ENCODE results near the gene RBMS1. TPM values are rescaled to one million over a fixed set of nuclear protein-coding genes. Genes with fewer than 3 reads are reported as not detected.

Gene RBMS1
- total RNA-seq, 3 donors from 2014 or later (not counting 1 experiment from before 2014, with no cell fraction given), result 111 to 167 (median 132) TPM

DNA sequence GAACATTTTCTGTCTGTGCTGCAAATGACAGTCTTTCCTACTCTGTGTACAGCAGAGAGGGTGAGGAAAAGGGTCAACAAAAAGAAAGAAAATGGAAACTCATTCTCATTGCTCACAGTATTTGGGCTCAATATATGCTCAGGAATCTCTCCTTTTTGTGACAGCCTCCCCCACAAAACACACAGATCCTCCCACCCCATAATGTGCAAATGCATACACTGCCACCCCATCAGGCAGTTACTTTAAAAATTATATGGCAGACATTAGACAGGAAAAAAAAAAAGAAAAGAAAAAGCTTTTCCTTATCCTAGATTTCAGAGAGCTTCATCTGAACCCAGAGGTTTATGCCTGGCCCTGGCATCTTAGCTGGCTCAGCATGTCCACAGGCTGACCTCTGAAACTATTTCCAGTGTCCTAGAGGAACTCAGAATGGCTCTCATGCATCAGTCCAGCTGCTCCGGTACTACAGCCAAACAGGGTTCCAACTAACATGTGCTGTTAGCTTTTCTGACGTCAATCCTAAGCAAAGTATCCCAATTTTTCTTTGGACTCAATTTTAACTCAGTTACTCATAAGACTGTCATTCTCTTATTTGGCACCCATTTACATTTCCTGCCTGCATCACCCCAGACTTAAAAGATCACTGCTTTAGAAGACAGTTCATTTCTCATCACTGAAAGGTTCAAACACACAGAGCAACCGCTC lies 105.9 kb downstream of the RBMS1 start:
- Mint-ChIP-seq H3K27me3 (ENCODE audit: low read depth in 2 of 2) (no peaks in the 10 kb centered on the region), H3K4me1 (peaks cover 90 to 92% of the 10 kb centered on the region in 2 donors), H3K27ac (peak overlapping the region; percentile 86 to 87), H3K4me3 (peak overlapping the region; percentile 89), H3K36me3 (no peaks in the 10 kb centered on the region), H3K9me3 (no peaks in the 10 kb centered on the region)
- H3K9me3 ChIP-seq (ENCODE audit: control insufficient read depth, insufficient read depth, low read length), result no peaks in the 10 kb centered on the region
- H3K36me3 ChIP-seq (ENCODE audit: control insufficient read depth, insufficient read depth, low read length), result peaks cover 1% of the 10 kb centered on the region
- intact Hi-C loops (cut with micrococcal nuclease), result loop anchor here (2.0 kb wide), 1 partner anchor 15 kb away; no protein-coding TSS in a partner anchor
- no peak for DNase-seq
- ATAC-seq, result no peak
- TF ChIP-seq, protein P1, sequence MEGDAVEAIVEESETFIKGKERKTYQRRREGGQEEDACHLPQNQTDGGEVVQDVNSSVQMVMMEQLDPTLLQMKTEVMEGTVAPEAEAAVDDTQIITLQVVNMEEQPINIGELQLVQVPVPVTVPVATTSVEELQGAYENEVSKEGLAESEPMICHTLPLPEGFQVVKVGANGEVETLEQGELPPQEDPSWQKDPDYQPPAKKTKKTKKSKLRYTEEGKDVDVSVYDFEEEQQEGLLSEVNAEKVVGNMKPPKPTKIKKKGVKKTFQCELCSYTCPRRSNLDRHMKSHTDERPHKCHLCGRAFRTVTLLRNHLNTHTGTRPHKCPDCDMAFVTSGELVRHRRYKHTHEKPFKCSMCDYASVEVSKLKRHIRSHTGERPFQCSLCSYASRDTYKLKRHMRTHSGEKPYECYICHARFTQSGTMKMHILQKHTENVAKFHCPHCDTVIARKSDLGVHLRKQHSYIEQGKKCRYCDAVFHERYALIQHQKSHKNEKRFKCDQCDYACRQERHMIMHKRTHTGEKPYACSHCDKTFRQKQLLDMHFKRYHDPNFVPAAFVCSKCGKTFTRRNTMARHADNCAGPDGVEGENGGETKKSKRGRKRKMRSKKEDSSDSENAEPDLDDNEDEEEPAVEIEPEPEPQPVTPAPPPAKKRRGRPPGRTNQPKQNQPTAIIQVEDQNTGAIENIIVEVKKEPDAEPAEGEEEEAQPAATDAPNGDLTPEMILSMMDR (IDR thresholded peaks at IDR 0.05), result no peak
- H3K4me3 ChIP-seq (ENCODE audit: low read length), result no peak overlapping the region
- peak overlapping the region; percentile 20 for H3K27ac ChIP-seq (ENCODE audit: low read length)
- no peaks in the 10 kb centered on the region for H3K27me3 ChIP-seq (ENCODE audit: control insufficient read depth, insufficient read depth, low read length)
- H3K4me1 ChIP-seq (ENCODE audit: control insufficient read depth, insufficient read depth, low read length), result peaks cover 65% of the 10 kb centered on the region
- 84% methylated on average over 3 of the region's 3 CpGs for WGBS (ENCODE audit: insufficient coverage)

GRCh38 chr2:160384791-160385190 lies 108.8 kb downstream of the RBMS1 start:
- Mint-ChIP-seq H3K27ac (peak overlapping the region; percentile 86 to 87), H3K4me1 (peaks cover 91 to 93% of the 10 kb centered on the region in 2 donors), H3K36me3 (no peaks in the 10 kb centered on the region), H3K4me3 (peak overlapping the region; percentile 63), H3K9me3 (no peaks in the 10 kb centered on the region), H3K27me3 (ENCODE audit: low read depth in 2 of 2) (no peaks in the 10 kb centered on the region)
- TF ChIP-seq, protein P1 (IDR thresholded peaks at IDR 0.05), result no peak
- DNase-seq (no peak), ATAC-seq (peak; percentile 48 to 72 (median 66))
- Histone ChIP-seq H3K27ac (ENCODE audit: low read length) (peak overlapping the region; percentile 31), H3K4me1 (ENCODE audit: control insufficient read depth, insufficient read depth, low read length) (peaks cover 55% of the 10 kb centered on the region), H3K9me3 (ENCODE audit: control insufficient read depth, insufficient read depth, low read length) (no peaks in the 10 kb centered on the region), H3K27me3 (ENCODE audit: control insufficient read depth, insufficient read depth, low read length) (no peaks in the 10 kb centered on the region), H3K36me3 (ENCODE audit: control insufficient read depth, insufficient read depth, low read length) (peaks cover 1% of the 10 kb centered on the region), H3K4me3 (ENCODE audit: low read length) (no peak overlapping the region)
- WGBS (ENCODE audit: insufficient coverage), result 33% methylated on average over 1 of the region's 1 CpG
- intact Hi-C loops (cut with micrococcal nuclease), result no loop called here

DNA sequence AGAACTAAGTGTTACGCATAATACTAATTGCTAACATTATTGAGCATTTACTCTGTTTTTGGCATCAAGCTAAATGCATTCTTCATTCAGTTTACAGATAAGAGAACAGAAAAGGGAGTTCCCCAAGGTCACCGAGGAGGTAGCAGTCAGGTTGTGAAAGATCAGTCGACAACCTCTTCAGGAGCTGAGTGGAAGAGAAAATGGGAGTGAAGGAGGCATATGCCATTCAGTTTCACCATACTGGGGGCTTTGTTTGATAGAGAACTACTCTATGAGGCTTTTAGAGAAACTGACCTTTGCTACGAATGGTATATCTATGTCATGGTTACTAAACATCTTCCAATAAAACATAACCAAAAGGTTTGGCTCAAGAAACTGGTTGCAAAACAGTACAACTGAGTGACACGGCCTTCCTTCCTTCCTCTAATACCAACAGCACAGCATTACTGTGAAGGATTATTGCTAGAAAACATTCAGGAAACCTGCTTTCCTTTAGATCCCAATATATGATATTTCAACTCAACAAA lies 112.1 kb downstream of the RBMS1 start:
- WGBS (ENCODE audit: insufficient coverage), result 61% methylated on average over 5 of the region's 5 CpGs
- Histone ChIP-seq H3K36me3 (ENCODE audit: control insufficient read depth, insufficient read depth, low read length) (peaks cover 1% of the 10 kb centered on the region), H3K27me3 (ENCODE audit: control insufficient read depth, insufficient read depth, low read length) (no peaks in the 10 kb centered on the region), H3K4me3 (ENCODE audit: low read length) (no peak overlapping the region), H3K4me1 (ENCODE audit: control insufficient read depth, insufficient read depth, low read length) (peaks cover 50% of the 10 kb centered on the region), H3K9me3 (ENCODE audit: control insufficient read depth, insufficient read depth, low read length) (no peaks in the 10 kb centered on the region), H3K27ac (ENCODE audit: low read length) (no peak overlapping the region)
- Mint-ChIP-seq H3K4me3 (peak overlapping the region; percentile 62), H3K27ac (peak overlapping the region; percentile 86 to 89), H3K27me3 (ENCODE audit: low read depth in 2 of 2) (no peaks in the 10 kb centered on the region), H3K36me3 (no peaks in the 10 kb centered on the region), H3K9me3 (no peaks in the 10 kb centered on the region), H3K4me1 (peaks cover 95% of the 10 kb centered on the region in 2 donors)
- intact Hi-C loops (cut with micrococcal nuclease), result no loop called here
- ATAC-seq (peak in 2 of 3 donors; percentile 42 to 56), DNase-seq (peak in 1 of 2 donors; percentile 45)
- TF ChIP-seq, protein P1 (IDR thresholded peaks at IDR 0.05), result no peak
